GM21786 (cell line): ENCODE results near the gene SMARCB1.

ENCODE experiments used
- ATAC-seq: cut with Tn5 transposase; IDR thresholded peaks from one replicate; pipeline ENCODE4 v1.9.1; 2021; ENCODE audit not compliant: unreplicated experiment

The SMARCB1 gene

DNA sequence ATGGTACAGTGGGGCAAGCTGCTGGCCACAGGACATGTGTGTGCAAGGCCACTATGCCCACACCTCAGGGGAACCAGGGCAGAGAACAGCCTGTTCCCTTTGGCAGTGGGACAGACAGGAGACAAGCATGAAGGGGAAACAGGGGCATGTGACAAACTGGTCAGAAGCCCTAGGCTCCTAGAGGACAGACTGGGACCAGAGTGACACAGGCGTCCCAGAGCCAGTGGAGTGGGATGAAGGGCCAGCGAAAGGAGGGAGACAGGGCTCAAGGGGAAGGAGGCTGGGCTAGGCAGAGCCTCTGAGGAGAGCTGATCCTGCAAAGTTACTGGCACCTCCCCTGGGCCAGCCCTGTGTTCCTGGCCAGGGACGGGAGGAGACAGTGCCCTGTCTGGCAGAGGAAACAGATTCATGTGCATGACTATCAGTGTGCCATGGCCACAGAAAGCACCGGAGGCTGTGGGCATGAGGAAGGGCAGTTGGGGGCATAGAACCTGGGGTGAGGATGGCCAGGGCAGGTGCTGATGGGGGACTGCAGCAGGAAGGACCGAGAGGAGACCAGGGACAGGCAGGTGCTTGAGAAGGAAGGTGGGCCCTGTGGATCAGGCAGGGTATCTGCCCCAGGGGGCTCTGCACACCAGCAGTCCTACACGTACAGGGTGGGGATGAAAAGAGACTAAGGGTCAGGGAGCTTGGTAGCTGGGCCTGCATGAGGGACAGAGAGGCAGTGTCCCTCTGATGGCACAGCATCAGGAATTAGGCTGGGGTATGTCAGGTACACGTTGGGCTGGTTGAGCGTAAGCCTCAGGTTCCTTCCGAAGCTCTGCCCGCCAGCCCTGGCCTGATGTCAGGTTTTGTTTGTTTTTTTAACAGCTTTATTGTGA, 42.3 kb downstream of the SMARCB1 start:
- ATAC-seq: no peak

DNA sequence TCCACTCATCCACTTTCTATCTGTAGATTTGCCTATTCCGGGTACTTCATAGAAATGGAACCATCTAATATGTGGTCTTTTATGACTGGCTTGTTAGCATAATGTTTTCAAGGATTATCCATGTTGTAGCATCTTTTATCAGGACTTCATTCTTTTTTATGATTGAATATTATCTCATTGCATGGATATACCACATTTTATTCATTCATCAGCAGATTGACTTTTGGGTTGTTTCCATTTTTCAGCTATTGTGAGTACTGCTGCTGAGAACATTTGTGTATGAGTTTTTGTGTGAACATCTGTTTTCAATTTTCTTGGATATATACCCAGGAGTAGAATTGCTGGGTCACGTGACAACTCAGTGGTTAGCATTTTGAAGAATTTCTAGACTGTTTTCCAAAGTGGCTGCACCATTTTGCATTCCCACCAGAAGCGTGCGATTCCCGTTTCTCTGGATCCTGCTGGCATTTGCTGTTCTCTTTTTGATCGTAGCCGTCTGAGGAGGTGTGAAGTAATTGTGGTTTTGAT, 43.1 kb downstream of the SMARCB1 start:
- ATAC-seq: no peak

DNA sequence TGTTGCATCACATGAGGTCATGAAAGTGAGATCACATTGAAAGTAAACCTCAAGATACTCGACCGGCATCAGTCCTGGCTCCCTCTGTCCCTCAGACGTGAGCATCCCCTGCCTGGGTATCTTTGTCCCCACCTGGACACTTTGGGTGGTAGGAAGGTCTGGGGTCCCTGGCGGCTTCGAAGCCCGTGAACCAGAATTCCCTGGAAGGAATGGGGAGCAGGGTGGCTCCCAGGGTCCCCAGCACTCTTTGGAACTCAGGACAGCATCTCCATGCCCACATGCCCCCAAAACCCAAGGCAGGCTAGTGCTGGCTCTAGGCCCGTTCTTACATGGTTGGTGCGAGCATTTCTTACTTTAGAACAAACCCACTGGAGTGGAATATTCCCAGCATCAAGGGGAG, 44.5 kb downstream of the SMARCB1 start:
- ATAC-seq: no peak

DNA sequence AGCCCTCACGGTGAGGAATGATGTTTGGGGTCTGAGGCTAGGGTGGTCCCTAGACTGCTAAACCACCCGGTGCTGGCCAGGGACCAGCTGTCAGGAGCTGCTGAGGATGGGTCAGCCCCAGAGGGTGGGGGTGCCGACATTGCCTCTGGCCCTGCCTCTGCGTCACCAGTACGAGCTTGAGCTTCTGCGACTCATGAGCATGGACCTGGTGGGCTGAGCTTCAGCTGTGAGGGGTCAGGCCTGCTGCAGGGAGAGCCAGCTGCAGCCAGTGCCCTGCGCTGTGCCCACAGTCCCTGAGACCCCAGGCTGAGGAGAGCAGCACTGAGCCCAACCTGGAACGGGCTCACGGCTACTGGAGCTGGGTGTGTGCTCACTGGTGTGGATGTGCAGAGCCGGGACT, 45.0 kb downstream of the SMARCB1 start:
- no peak for ATAC-seq

DNA sequence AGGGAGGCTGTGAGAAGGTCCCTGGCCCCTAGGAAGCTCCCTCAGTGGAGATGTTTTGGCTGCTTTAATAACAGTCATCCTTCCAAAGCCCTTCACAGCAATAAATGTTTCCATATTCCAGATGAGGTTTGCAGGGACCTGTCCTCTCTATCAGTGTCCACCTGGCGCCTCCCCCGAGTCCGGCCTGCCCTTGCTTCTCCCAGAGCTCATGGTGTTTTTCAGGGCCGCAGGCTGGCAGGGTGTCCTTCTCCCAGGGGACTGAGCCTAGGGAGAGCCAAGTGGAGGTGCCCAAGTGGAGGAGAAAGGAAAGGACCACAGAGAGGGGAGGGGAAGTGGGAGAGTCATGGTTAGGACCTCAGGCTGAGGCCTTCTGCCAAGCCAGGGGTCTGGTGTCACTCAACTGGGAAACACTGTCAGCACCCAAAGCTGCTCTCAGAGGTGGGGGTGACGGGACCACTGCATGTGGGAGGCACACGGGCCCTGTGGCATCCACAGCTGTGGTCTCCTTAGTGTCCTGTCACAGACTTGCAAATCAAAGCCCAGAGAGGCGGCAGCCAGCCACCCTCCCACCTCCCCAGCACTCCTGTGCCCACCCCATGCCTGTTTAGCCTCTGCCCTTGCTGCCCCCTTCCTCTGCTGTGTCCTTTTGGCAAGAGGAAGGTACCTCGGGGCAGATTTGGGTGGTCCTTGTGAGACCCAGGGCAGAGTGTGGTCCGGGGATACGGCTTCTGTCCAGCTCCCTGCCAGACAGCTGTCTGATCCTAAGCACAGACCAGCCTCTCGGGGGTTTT, 45.7 kb downstream of the SMARCB1 start:
- ATAC-seq: no peak

DNA sequence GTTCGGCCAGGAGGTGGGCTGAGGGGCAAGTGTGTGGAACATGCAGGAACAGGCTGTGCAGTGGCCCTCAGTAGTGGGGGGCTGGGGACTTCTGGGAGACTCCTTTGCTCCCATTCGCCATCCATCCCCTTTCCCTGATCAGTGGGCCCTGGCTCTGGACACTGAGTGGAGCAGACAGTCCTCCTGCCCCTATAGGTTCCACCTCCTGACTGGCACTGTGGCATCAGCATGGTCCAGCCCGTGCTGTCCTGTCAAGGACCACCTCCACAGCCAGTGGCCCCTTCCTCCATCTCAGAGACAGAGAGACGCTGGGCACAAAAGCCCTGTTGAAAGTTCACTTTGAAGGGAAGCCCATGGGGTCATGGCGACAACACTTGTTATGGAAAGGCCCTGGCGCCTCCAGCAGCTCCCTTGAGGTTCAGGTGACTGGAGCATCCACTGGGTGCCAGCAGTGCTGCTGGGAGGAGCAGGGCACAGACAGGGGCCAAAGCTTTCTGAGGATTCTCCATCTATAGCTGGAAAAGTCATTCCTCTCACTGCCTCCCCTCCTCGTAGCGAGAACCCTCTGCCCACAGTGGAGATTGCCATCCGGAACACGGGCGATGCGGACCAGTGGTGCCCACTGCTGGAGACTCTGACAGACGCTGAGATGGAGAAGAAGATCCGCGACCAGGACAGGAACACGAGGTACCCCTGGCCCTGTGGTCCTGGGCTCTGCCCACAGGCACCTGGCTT, 46.4 kb downstream of the SMARCB1 start:
- ATAC-seq: no peak

DNA sequence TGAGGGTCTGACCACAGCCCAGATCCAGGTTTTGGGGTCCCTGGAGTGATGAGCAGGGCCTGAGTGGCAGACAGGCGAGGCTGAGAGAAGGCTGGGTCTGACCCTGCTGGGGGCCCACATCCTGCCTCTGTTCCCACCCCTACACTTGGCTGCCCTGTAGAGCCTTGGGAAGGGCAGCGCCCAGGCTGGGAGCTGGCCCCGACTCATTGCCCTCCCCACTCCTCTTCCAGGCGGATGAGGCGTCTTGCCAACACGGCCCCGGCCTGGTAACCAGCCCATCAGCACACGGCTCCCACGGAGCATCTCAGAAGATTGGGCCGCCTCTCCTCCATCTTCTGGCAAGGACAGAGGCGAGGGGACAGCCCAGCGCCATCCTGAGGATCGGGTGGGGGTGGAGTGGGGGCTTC, 47.1 kb downstream of the SMARCB1 start:
- ATAC-seq: no peak

DNA sequence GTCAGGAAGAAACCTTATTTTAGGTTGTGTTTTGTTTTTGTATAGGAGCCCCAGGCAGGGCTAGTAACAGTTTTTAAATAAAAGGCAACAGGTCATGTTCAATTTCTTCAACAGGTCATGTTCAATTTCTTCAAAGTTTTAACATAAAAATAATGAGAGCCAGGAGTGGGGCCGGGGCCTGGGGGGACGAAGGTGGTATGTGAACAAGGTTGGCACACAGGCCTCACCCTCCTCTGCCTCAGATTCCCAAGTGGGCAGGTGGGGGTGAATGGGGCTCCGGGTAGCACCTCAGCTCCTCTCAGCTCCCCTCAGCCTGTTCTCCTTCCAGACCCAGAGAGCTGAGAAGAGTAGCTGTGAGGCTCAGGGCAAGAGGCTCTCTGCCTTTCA, 47.6 kb downstream of the SMARCB1 start:
- ATAC-seq: no peak

DNA sequence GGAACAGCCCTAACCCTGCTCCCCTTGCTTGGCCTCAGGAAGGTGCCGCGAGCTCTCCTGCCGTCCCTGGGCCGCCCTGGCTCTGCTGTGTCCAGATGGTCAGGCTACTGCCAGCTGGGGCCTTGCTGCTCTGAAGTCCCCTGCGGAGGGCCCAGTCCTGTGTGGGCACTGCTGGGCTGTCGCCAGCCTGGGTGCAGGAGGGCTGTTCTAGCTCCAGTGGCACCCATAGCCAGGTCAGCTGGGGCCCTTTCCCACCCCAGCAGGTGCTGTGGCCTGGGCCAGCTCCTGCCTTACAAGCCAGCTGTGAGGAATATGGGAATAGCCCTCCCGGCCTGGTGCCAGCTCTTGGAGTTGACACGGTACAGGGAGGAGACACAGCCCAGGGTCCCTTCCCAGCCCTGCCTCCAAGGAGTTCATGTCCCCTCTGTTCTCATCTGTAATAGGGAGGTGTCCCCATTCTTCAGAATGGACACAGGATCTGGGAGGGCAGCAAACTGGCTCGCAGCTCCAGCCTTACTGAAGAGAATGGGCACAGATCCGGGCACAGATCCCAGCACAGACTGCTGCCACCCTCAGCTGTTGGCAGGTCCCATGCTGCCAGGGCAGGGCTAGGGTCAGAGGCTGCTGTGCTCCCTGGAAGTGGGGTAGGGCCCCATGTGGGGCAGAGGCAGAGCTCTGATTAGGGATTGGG, 48.2 kb downstream of the SMARCB1 start:
- ATAC-seq: no peak

DNA sequence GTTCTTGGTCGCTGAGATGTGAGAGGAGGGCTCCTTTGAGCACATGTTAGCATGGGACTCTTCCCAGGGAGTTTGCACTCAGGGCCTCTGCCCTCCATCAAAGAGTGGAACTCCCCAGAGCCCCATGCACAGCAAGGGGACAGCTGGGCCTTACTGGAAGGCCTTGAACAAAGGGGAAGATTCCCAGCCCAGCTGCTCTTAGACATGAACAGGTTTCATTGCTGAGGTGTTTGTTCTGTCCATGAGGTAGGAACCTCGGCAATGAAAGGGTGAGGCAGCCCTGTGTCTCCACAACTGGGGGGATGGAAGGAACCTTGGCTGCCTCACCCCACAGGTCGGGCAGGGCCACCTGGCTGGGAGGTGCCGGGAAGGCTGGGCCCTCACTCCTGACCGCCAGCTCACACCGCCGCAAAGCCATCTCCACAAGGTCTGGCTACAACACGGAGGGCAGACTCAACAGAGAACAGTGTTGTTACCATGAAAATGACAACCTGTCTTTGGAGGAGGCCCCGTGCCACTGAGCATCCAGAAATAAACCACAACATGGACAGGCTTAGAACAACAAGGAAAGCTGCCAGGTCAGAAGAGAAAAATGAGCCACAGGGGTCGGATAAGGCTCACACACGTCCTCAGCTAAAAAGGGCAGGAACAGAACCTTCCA, 48.8 kb downstream of the SMARCB1 start:
- no peak for ATAC-seq

DNA sequence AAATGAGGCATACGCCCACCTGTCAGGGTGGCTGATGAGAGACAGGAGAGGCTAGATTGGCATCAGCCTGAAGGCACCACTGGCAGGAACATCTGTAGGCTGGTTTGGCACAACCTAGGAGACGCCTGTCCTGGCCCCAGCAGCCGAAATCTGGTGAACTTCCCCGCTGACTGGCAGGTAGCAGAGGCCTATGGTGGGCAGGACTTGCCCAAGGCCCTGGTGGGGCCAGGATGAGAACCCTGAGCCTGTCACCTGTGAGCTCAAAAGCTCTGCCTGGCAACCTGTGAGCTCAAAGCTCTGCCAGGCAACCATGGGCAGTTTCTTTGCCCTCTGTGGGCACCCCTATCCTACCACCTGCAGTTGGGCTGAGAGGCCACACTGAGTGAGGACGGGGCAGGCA, 49.5 kb downstream of the SMARCB1 start:
- no peak for ATAC-seq

DNA sequence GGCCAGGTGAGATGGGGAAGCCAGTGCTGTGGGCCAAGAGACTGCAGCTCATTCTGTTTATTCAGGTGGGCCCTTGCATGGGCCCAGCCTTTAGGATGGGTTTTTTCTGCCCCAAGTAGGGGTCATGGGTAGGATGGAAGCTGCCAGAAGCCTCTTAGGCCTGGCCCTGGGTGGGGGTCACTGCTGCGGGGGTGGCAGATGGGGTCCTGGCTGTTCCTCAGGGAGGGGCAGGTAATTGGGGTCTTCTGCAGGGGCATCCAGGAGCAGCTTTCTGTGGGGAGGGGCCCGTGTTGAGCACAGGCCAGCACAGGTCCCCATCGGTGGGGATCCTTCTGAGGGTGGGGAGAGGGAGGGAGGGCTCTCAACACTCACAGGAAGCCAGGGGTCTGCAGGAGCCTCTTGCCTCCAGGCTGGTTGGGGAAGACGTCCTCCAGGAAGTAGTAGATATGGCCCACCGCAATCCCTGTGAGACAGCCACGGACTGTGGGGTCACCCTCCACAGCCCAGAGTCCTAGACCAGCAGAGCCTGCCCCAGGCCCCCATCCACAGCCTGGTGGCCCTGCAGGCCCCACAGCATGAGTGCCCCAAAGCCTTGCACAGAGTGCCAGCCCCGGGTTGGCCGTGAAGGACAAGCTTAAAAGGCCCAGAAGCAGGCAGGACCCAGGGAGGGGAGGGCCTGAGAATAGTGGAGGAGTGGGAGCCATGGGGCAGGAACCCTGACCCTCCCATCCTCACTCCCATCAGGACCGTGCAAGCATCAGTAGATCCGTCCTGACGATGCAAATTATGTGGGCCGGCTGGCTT, 50.1 kb downstream of the SMARCB1 start:
- no peak for ATAC-seq

DNA sequence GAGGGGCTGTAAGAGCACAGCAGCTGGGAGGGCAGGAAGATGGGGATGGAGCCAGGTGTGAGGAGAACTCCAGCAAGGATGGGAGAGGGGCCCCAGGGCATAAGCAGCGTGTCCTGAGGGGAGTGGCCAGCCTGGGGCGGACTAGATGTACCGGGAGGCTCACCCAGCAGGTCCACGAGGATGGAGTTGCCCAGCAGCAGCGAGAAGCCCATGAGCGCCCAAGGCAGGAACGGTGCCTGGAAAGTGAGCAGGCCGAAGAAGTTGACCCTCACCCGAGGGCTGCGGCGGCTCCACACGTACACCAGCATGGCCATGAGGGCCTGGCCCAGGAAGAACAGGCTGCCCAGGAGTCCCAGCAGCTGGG, 50.7 kb downstream of the SMARCB1 start:
- ATAC-seq: no peak

DNA sequence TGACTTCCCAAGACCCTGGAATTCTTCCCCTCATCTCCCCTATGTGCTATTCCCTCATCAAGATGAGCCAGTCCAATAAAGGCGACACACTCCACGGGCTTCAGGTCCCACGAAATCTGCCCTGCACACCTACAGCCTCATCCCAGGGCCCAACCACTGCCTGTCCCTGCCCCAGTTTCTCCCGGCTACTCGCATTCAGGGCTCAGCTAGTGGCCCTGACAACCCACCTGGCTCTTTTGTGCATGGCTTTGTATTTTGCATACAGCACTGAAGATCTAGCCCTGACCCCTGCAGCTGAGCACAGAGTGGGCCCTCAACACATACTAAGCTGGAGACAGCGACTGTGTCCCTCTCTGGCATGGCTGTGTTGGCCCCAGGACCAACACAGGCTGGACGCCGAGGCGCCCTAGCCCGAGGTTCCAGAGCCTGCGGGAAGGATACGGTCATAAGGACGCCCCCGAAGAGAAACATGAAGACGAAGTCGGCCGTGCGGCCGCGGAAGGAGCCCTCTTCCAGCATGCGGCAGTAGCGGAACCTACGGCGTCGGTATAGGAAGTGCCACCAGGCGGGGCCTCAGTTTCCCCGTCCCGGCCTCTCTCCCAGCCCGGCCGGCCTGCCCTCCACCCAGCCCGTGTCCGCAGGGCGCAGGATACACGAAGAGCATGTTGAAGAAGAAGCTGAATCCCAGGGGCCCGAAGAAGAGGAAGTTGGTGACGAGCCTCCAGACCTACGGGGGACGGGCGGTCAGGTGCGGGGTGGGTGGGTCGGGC, 51.3 kb downstream of the SMARCB1 start:
- ATAC-seq: no peak

DNA sequence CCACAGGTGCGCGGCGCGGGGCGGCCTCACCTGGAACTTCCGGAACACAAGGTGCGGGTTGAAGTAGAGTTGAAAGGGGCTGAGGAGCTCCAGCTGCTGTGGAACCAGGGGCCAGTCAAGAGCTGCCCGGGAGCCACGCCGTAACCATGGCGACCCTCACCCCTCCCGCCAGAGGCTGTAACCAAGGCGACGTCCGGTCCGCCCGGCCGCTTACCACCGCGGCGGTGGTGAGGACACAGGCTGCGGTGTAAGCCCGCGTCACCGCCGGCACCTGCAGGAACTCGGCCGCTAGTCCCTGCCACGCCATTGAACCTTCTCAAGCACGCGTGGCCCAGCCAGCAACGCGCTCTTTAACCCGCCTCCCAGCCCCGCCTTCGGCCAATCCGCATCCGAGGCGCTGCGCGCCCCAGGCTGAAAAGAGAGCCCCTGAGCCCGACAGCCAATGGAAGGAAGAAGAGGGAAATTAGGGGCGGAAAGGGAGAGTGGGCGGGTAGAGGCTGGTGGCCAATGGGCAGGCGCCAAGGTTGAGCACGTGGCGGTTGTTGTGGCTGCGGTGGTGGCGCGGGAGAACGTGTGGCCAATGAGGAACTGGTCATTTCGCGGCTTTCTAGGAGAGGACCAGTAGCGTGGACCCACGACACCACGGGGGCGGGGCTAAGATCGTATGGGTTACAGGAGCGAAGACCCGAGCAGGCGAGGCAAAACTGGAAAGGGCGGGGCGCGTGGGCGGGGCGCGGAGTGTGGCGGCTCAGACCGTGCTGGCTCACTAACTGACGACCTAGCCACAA, 52.1 kb downstream of the SMARCB1 start, which contains the start of gene DERL3:
TSS of gene DERL3 (minus strand) at position 326 of the 788 bp plus-strand sequence. CDS start at position 307, 19 bp downstream.
- ATAC-seq: peak; percentile 79

DNA sequence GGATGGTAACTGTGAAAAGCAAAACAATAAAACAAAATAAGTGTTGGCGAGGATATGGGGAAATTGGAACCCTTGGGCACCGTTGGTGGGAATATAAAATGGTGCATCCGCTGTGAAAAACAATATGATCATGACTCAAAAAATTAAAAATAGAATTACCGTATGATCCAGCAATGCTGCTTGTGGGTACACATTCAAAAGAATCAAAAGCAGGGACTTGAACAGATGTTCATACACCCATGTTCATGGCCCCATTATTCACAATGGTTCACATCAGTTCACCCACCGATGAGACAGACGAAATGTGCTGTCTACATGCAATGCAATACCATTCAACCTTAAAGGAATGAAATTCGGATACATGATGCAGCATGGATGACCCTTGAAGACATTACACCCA, 53.3 kb downstream of the SMARCB1 start:
- no peak for ATAC-seq

DNA sequence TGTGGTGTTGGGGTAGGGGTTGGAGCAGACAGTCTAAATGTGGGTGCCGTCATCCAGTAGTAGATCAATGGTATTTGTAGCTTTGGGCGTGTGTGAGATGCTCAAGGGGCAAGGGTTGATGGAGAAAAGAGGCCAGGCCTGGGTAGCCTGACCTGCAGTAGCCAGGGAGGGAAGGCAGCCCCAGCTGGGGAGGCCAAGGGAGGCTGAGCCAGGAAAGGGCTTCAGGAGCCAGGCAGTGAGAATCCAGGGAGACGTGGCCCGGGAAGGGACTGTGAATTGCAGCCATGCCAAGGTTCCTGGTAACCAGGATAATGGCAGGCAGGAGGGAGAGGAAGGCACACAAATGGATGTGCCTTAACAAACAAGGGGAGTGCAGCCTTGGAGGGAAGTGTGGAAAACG, 54.5 kb downstream of the SMARCB1 start:
- ATAC-seq: no peak
